Fibroblast of the conjunctiva (primary cell): ENCODE results near the gene COL6A1.
"Not testable (repeated sequence)": the region's sequence is repeated elsewhere in the genome, so short reads cannot be mapped to it uniquely, and the experiment has no call there.

Experiments
- DNase-seq: peaks from one replicate; pipeline ENCODE4 v3.0.0-alpha.2; 2010; ENCODE audit warnings: low read depth

Gene COL6A1

GRCh38 chr21:45969921-45970673, 11.5 kb upstream of the COL6A1 start:
- no peak for DNase-seq

GRCh38 chr21:45970674-45971615, 10.6 kb upstream of the COL6A1 start:
- no peak for DNase-seq

- peak; percentile 88 for DNase-seq
These were observed 9.8 kb upstream of the COL6A1 start for GRCh38 chr21:45971616-45972352.

GRCh38 chr21:45972353-45972715, 9.2 kb upstream of the COL6A1 start:
- DNase-seq: no peak

GRCh38 chr21:45972716-45973474, 8.7 kb upstream of the COL6A1 start:
- peak; percentile 88 for DNase-seq

- DNase-seq: peak; percentile 79
These were observed 8.0 kb upstream of the COL6A1 start for GRCh38 chr21:45973475-45974072.

GRCh38 chr21:45974073-45975019, 7.2 kb upstream of the COL6A1 start:
- no peak for DNase-seq

- no peak for DNase-seq
These were observed 6.4 kb upstream of the COL6A1 start for GRCh38 chr21:45975020-45975666.

- not testable (repeated sequence) for DNase-seq
These were observed 5.7 kb upstream of the COL6A1 start for GRCh38 chr21:45975667-45976409.

GRCh38 chr21:45976701-45977311, 4.8 kb upstream of the COL6A1 start:
- DNase-seq: no peak

GRCh38 chr21:45977396-45977795, 4.2 kb upstream of the COL6A1 start:
- no peak for DNase-seq

GRCh38 chr21:45979141-45979631, 2.4 kb upstream of the COL6A1 start:
- DNase-seq: no peak

- DNase-seq: no peak
These were observed 1.9 kb upstream of the COL6A1 start for GRCh38 chr21:45979651-45980050.

GRCh38 chr21:45980271-45980670, 1.3 kb upstream of the COL6A1 start:
- DNase-seq: no peak

- no peak for DNase-seq
These were observed 873 bp upstream of the COL6A1 start for GRCh38 chr21:45980697-45981096.

GRCh38 chr21:45982092-45982757, 655 bp downstream of the COL6A1 start:
- no peak for DNase-seq

GRCh38 chr21:45982758-45983648, 1.4 kb downstream of the COL6A1 start:
- DNase-seq: no peak
